AG10803 (cell line): ENCODE measurements around the gene DFFB.

Experiments
- DNase-seq: peaks from one replicate; pipeline ENCODE4 v3.0.0; 2010; ENCODE audit warnings: low read depth
- H3K4me3 ChIP-seq: 2 replicates; pipeline ENCODE4 v1.5.1; 2011; ENCODE audit warnings: mild to moderate bottlenecking, low read length, control low read depth
- TF ChIP-seq, protein P1 (sequence below): conservative IDR thresholded peaks from 2 replicates; pipeline ENCODE4 v1.5.1; 2011; ENCODE audit warnings: mild to moderate bottlenecking, low read length, control low read depth, inconsistent platforms

DFFB gene

GRCh38 chr1:3931007-3931912 is 74.0 kb downstream of the DFFB start:
- TF ChIP-seq, protein P1, sequence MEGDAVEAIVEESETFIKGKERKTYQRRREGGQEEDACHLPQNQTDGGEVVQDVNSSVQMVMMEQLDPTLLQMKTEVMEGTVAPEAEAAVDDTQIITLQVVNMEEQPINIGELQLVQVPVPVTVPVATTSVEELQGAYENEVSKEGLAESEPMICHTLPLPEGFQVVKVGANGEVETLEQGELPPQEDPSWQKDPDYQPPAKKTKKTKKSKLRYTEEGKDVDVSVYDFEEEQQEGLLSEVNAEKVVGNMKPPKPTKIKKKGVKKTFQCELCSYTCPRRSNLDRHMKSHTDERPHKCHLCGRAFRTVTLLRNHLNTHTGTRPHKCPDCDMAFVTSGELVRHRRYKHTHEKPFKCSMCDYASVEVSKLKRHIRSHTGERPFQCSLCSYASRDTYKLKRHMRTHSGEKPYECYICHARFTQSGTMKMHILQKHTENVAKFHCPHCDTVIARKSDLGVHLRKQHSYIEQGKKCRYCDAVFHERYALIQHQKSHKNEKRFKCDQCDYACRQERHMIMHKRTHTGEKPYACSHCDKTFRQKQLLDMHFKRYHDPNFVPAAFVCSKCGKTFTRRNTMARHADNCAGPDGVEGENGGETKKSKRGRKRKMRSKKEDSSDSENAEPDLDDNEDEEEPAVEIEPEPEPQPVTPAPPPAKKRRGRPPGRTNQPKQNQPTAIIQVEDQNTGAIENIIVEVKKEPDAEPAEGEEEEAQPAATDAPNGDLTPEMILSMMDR: no peak
- no peak for DNase-seq
- no peak overlapping the region for H3K4me3 ChIP-seq

DNA sequence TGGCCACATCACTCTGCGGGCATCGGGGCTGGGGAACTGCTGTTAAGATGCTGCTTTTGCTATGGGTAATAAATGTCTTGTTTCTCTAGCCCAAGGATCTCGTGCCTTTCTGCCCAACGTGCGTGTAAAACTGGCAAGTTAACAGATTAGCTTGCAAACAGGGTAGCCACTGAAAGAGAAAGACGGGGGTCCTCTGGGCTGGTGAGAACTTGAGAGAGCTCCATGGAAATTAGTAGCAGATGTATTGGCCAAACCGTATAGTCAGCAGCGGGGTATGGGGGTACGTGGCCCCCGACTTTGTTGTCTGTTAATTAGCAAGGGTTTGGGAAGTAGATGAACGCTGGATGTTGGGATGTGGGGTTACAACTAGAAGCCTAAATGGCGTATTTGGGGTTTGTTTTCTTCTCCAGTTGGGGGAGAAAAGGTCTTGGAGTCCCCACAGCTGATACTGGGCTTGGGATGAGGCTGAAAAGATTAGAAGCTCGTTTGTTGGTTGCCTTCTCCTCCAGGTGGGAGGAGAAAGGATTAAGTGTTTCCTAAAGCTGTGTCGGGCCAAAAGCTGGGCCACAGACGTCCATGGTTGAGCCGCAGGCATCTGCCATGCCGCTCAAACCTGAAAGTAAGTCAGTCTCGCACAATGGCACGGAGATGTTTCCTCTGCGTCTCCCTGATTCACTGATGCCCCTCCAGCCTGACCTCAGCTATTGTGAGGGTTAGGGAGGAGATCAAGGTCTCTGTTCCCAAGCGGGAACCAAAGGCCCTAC is 75.1 kb downstream of the DFFB start:
- DNase-seq: no peak
- TF ChIP-seq, protein P1: no peak
- H3K4me3 ChIP-seq: no peak overlapping the region
